Measurements from ENCODE around the gene FZD2. TPM values are rescaled to one million over a fixed set of nuclear protein-coding genes. Genes with fewer than 3 reads are reported as not detected.
"Not testable (repeated sequence)": the region's sequence is repeated elsewhere in the genome, so short reads cannot be mapped to it uniquely, and the experiment has no call there.

Gene FZD2
- total RNA-seq, 1 experiment from 2014 or later, result 12.8 TPM

GRCh38 chr17:44590072-44590462 is 32.8 kb downstream of the FZD2 start:
- H3K9me2 ChIP-seq (ENCODE audit: insufficient read depth); H3K27ac ChIP-seq (ENCODE audit: low read depth, low read length); intact Hi-C loops (cut with micrococcal nuclease); H3K27me3 ChIP-seq (ENCODE audit: insufficient read depth, low read length); H3K4me2 ChIP-seq (ENCODE audit: low read length); BruUV-seq (replicated peaks); H3K9ac ChIP-seq (ENCODE audit: low read length); ATAC-seq; H4K20me1 ChIP-seq (ENCODE audit: insufficient read depth); RAD21 ChIA-PET (ENCODE audit: low non-redundant PET in 1 of 2, low total read pairs in 2 of 2, uncharacterized antibody in 2 of 2, unreplicated experiment in 2 of 2); H3K9me3 ChIP-seq (ENCODE audit: control insufficient read depth in 1 of 2, insufficient read depth in 1 of 2, low read depth in 1 of 2, low read length in 2 of 2); DNase-seq (ENCODE audit: low read depth, low spot score); H2AFZ ChIP-seq (ENCODE audit: low read depth, low read length, poor library complexity, severe bottlenecking); H3K4me3 ChIP-seq (replicated peaks in 1 of 2; ENCODE audit: low read depth in 1 of 2, low read length in 2 of 2); H3K36me3 ChIP-seq (ENCODE audit: control insufficient read depth in 1 of 2, insufficient read depth in 2 of 2, low read length in 2 of 2); H3K79me2 ChIP-seq (ENCODE audit: insufficient read depth, low read length); CTCF ChIA-PET: not testable (repeated sequence)
- POLR2A ChIA-PET, result interaction anchor here (0.7 kb wide), 1 partner anchor 85 kb away, joined by 4 read pairs; no protein-coding TSS in a partner anchor
- peaks cover 8 to 12% of the 10 kb centered on the region in 2 experiments; a peak in 3 of 4 replicates for H3K4me1 ChIP-seq (ENCODE audit: control insufficient read depth in 1 of 2, insufficient read depth in 2 of 2, low read length in 2 of 2)

GRCh38 chr17:44590762-44591161 is 33.5 kb downstream of the FZD2 start:
- H3K79me2 ChIP-seq (ENCODE audit: insufficient read depth, low read length); DNase-seq (ENCODE audit: low read depth, low spot score); RAD21 ChIA-PET (ENCODE audit: low non-redundant PET in 1 of 2, low total read pairs in 2 of 2, uncharacterized antibody in 2 of 2, unreplicated experiment in 2 of 2); H3K27ac ChIP-seq (ENCODE audit: low read depth, low read length); H3K9me3 ChIP-seq (ENCODE audit: control insufficient read depth in 1 of 2, insufficient read depth in 1 of 2, low read depth in 1 of 2, low read length in 2 of 2); ATAC-seq; intact Hi-C loops (cut with micrococcal nuclease); H2AFZ ChIP-seq (ENCODE audit: low read depth, low read length, poor library complexity, severe bottlenecking); H3K27me3 ChIP-seq (ENCODE audit: insufficient read depth, low read length); H4K20me1 ChIP-seq (ENCODE audit: insufficient read depth); POLR2A ChIA-PET; BruUV-seq (replicated peaks); H3K9ac ChIP-seq (ENCODE audit: low read length); H3K9me2 ChIP-seq (ENCODE audit: insufficient read depth); CTCF ChIA-PET; H3K4me3 ChIP-seq (replicated peaks in 1 of 2; ENCODE audit: low read depth in 1 of 2, low read length in 2 of 2); H3K4me2 ChIP-seq (ENCODE audit: low read length); H3K36me3 ChIP-seq (ENCODE audit: control insufficient read depth in 1 of 2, insufficient read depth in 2 of 2, low read length in 2 of 2): not testable (repeated sequence)
- peaks cover 8 to 12% of the 10 kb centered on the region in 2 experiments; a peak in 3 of 4 replicates for H3K4me1 ChIP-seq (ENCODE audit: control insufficient read depth in 1 of 2, insufficient read depth in 2 of 2, low read length in 2 of 2)

- no peak overlapping the region for H3K4me2 ChIP-seq (ENCODE audit: low read length)
- no peak overlapping the region for H3K27ac ChIP-seq (ENCODE audit: low read depth, low read length)
- H3K9me3 ChIP-seq (ENCODE audit: control insufficient read depth in 1 of 2, insufficient read depth in 1 of 2, low read depth in 1 of 2, low read length in 2 of 2), result no peaks in the 10 kb centered on the region
- POLR2A ChIA-PET, result no interaction called here
- no peak for ATAC-seq
- no peak overlapping the region for H3K4me3 ChIP-seq (replicated peaks in 1 of 2; ENCODE audit: low read depth in 1 of 2, low read length in 2 of 2)
- intact Hi-C loops (cut with micrococcal nuclease), result no loop called here
- peaks cover 4% of the 10 kb centered on the region; the same call in 1 of the 2 replicates for H3K27me3 ChIP-seq (ENCODE audit: insufficient read depth, low read length)
- H3K79me2 ChIP-seq (ENCODE audit: insufficient read depth, low read length), result no peaks in the 10 kb centered on the region
- no peaks in the 10 kb centered on the region for H3K9me2 ChIP-seq (ENCODE audit: insufficient read depth)
- no peak for DNase-seq (ENCODE audit: low read depth, low spot score)
- H4K20me1 ChIP-seq (ENCODE audit: insufficient read depth), result no peaks in the 10 kb centered on the region
- H3K36me3 ChIP-seq (ENCODE audit: control insufficient read depth in 1 of 2, insufficient read depth in 2 of 2, low read length in 2 of 2), result no peaks in the 10 kb centered on the region
- H3K9ac ChIP-seq (ENCODE audit: low read length), result no peak overlapping the region
- RAD21 ChIA-PET (ENCODE audit: low non-redundant PET in 1 of 2, low total read pairs in 2 of 2, uncharacterized antibody in 2 of 2, unreplicated experiment in 2 of 2), result interaction anchor here in 1 of 2 experiments (0.6 kb wide), 1 partner anchor 80 kb away, joined by 3 read pairs; no protein-coding TSS in a partner anchor
- TF ChIP-seq JUND (IDR thresholded peaks at IDR 0.05), result no peak
- no peak for TF ChIP-seq EZH2 (IDR thresholded peaks at IDR 0.05)
- TF ChIP-seq RAD21 (IDR thresholded peaks at IDR 0.05; ENCODE audit: low read depth), result no peak
- TF ChIP-seq EZH2phosphoT487 (IDR thresholded peaks at IDR 0.05; ENCODE audit: borderline replicate concordance), result no peak
- TF ChIP-seq ELF1 (IDR thresholded peaks at IDR 0.05; ENCODE audit: borderline replicate concordance, low read depth), result no peak
- no peak for TF ChIP-seq EGR1 (IDR thresholded peaks at IDR 0.05; ENCODE audit: low read depth)
- TF ChIP-seq TCF7L2 (IDR thresholded peaks at IDR 0.05; ENCODE audit: borderline replicate concordance, extremely low read depth, insufficient read depth, insufficient read length), result no peak
- TF ChIP-seq FOSL1 (IDR thresholded peaks at IDR 0.05; ENCODE audit: low read depth), result no peak
- TF ChIP-seq REST (IDR thresholded peaks at IDR 0.05; ENCODE audit: low read depth), result no peak
- TF ChIP-seq SIN3A (IDR thresholded peaks at IDR 0.05; ENCODE audit: low read depth), result no peak
- no peak for TF ChIP-seq POLR2A (IDR thresholded peaks at IDR 0.05; ENCODE audit: borderline replicate concordance, extremely low read depth, insufficient read depth, insufficient read length)
- no peak for TF ChIP-seq POLR2AphosphoS5 (IDR thresholded peaks at IDR 0.05; ENCODE audit: low read depth, low read length)
- BruUV-seq (replicated peaks), result no TSS peak
- H3K4me1 ChIP-seq (ENCODE audit: control insufficient read depth in 1 of 2, insufficient read depth in 2 of 2, low read length in 2 of 2), result peaks cover 8 to 12% of the 10 kb centered on the region in 2 experiments; a peak in 3 of 4 replicates
- CTCF ChIA-PET, result no interaction called here
- H2AFZ ChIP-seq (ENCODE audit: low read depth, low read length, poor library complexity, severe bottlenecking), result no peak overlapping the region
Observed at GRCh38 chr17:44591206-44591605, 33.9 kb downstream of the FZD2 start.

Measured in HCT116 (cell line).